HL-60/S4 (cell line): Measurements from ENCODE around the gene CNNM3.

Experiments used
- in situ Hi-C: fragments of 300-500 bp; cut with MboI; formaldehyde crosslinking; loops from 2 replicates; pipeline ENCODE4 v1.14.3; 2022; ENCODE audit warnings: low sequenced_read_pairs

The CNNM3 gene

DNA sequence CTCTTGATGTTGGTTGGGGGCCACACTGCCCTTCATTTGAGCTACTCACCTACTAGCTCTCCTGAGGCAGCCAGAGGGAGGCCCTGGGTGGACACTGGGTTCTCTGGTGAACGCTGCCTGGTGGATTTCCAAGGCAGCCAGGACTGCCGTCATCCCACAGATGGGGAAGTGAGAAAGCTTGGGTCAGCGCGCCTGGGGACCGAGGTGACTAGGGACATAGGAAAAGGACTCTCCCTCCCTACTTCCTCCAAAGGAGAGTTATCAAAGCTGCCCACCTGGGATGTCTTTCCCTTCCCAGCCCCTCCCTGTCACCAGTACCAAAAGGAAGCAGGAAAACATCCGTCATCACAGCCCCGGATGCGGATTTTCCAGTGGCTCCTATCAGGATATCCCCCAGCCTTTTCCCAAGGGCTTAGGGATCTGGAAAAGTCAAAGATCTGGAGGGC, 57.6 kb downstream of the CNNM3 start:
- in situ Hi-C loops: loop anchor here (25.0 kb wide), 1 partner anchor 239 kb away; the partner anchor contains the start of gene ANKRD36

DNA sequence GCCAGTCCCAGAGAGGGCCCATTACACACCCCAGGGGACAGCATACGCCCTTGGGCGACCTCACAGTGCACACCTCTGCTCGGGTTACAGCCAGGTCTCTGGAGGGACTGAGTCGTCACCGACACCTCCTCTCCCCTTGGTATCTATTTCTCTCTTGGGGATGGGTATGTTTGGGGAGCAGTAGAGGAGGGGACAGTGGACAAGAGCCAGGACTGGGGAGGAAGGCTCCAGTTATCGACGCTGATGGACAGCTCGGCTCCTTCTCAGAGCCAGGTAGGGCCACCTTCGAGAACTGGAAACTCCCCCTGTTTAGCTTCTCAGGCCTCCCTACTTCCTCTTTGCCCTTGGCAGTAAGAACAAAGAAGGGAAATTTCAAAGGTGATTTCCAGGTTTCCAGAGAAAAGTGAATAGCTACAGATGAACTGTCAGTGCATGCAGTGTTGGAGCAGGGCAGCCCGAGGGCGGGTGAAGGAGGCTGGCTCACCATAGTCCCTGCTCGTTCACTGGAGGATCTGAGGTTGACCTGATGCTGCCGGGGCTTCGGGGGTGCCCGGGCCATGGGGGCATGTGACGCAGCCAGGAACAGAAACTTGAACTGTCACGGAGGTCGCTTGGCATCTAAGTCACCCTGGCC, 58.2 kb downstream of the CNNM3 start:
- in situ Hi-C loops: loop anchor here (25.0 kb wide), 1 partner anchor 238 kb away; the partner anchor contains the start of gene ANKRD36

- in situ Hi-C loops: no loop called here
These were observed 59.6 kb downstream of the CNNM3 start for GRCh38 chr2:96875498-96876268.

GRCh38 chr2:96876269-96877041, 60.4 kb downstream of the CNNM3 start:
- in situ Hi-C loops: no loop called here

DNA sequence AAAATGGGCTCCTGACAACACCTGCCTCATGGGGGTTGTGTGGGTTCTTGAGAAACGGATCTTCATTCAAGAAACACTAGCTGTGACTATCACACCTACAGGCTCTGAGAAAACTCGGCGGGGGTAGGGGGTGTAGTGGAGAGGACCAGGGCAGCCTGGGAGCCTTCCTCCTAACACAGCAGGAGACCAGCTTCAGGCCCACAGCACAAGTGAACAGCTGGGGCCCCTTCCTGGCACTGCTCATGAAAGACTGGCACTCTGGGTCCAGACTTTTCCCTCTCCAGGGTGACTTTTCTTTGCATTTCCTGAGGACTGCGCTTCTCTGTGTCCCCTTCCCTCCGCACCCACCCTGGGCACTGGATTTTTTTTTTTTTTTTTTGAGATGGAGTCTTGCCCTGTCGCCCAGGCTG, 61.0 kb downstream of the CNNM3 start:
- in situ Hi-C loops: no loop called here

DNA sequence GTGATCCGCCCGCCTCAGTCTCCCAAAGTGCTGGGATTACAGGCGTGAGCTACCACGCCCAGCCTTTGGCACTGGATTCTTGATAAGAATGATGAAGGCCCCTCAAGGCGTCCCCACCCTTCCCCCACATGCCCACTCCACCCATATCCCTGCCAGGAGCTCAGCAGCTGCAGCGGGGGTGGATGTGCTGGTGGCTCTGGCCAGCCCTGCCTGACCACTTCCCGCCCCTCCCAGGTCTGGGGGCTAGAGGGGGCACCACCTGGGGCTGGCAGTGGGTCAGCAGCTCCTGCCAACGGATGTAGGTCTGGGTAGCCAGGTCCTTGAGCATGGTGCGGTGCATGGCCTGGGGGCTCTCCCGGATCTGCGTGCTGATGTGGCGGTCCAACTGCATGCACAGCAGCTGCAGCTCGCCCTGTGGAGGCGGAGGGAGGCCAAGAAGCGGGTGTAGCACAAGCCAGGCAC, 61.6 kb downstream of the CNNM3 start:
- in situ Hi-C loops: no loop called here

- in situ Hi-C loops: no loop called here
These were observed 62.1 kb downstream of the CNNM3 start for GRCh38 chr2:96878171-96878570.

- in situ Hi-C loops: no loop called here
These were observed 62.9 kb downstream of the CNNM3 start for GRCh38 chr2:96878796-96879544.

GRCh38 chr2:96879545-96880040, 63.5 kb downstream of the CNNM3 start:
- in situ Hi-C loops: no loop called here

DNA sequence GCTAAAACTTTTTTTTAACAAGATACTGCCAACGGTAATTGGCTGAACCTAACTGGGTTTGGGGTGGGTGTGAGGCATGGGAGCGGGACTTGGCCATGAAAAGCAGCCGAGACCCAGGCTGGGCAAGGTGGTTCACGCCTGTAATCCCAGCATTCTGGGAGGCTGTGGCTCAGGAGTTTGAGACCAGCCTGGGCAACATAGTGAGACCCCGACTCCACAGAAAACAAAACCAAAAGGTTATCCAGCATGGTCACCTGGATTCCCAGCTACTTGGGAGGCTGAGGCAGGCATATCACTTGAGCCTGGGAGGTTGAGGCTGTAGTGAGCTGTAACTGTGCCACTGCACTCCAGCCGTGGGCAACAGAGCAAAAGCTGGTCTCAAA, 64.8 kb downstream of the CNNM3 start:
- in situ Hi-C loops: no loop called here

GRCh38 chr2:96881349-96882195, 65.5 kb downstream of the CNNM3 start:
- in situ Hi-C loops: no loop called here

GRCh38 chr2:96882230-96882629, 66.2 kb downstream of the CNNM3 start:
- in situ Hi-C loops: no loop called here

DNA sequence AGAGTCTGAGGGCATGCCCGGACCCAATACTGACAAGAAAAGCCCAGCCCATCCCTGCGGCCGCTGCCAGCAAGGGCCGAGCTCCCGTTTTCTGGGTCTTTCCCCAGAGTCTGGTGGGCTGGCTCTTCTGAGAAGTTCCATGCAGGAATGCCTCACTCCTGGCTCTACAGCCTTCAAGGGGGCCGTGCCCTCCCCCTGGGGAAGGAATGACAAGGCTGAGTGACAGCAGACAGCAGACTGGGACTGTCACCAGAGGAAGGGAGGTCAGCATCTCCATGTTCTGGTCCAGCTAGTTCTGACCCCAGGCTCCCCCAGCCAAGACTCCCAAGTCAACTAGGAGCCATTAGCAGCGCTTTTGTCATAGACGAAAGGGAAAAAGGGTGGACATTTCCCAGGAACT, 66.8 kb downstream of the CNNM3 start:
- in situ Hi-C loops: no loop called here

DNA sequence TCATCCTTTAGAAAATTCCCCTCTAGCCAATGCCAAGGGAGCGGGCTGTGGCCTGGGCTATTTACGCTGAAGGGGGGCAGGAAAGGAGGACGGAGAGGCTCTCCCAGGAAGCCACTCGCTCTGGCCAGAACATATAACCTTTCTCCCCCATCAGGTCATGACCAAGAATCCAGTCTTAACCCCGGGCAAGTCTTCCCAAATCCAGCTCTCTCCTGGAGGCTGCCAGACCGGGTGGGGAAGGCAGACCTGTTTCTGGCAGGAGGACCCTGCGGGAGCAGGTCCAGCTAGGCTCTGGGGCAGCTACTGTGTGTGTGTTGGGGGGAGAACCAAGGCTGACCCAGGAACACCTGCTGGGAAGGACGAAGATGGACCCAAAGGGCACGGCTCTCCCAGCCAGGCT, 67.2 kb downstream of the CNNM3 start:
- in situ Hi-C loops: no loop called here
